ENCODE results near the gene SMC5.
"Not testable (repeated sequence)": the region's sequence is repeated elsewhere in the genome, so short reads cannot be mapped to it uniquely, and the experiment has no call there.

The SMC5 gene
- 159 to 173 reads per million in 2 donors for total RNA-seq

DNA sequence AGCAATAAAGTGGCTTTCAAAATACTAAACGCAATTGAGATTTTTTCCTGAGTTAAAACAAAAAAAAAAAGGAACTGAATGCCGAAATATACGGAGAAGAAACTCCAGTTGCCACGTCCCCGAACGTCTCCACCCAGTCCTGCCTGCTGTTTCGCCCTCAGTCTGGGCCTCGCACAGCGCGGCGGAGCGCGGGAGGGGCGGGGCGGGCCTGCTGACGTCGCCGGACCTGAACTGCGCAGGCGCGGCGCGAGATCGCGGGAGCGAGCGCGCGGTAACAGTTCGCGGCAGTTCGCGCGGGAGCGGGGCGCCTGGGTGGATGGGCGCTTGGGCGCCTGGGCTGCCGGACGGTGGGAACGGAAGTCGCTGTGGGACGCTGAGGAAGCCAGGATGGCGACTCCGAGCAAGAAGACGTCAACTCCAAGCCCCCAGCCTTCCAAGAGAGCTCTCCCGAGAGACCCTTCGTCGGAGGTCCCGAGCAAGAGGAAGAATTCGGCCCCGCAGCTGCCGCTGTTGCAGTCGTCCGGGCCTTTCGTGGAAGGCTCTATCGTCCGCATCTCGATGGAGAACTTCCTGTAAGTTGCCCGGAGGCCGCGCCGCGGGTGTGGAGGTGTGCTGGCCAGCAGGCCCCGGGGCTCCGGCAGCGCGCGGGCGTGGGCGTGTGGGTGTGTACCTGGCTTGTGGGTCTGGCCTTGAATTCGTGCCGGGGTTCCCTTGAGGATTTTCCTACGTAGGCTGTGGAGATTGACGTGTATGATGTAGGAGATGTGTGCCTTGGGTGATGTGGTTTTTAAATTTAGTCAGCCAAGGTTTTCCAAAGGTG is at the start of gene SMC5:
SMC5 (plus strand) TSS at position 287 of the 820 bp plus-strand sequence; CDS start at position 388, 101 bp downstream.
- peak; percentile 76 to 95 (median 81) for DNase-seq

- DNase-seq, result no peak
These were observed 41.7 kb upstream of the SMC5 start for GRCh38 chr9:70217029-70217428.

DNA sequence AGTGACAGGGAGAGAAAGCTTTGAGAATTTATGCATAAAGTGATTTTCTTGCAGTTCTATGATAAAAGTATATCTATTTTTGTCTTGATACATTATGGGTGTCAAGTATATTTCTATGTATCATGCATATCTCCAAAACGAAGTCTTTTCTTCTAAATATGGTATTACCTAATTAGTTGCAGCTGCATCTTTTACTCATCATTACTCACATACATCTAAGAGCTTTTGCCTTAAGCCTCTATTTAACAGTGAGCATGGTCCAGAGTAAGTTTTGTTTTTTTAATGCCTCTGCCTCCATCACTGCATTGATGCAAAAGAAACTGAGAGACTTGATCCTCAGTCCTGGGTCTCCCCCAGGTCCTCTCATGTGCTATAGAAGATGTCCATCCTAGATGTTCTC is 40.0 kb upstream of the SMC5 start:
- DNase-seq, result no peak

- no peak for DNase-seq
These were observed 38.6 kb upstream of the SMC5 start for GRCh38 chr9:70220216-70220615.

DNA sequence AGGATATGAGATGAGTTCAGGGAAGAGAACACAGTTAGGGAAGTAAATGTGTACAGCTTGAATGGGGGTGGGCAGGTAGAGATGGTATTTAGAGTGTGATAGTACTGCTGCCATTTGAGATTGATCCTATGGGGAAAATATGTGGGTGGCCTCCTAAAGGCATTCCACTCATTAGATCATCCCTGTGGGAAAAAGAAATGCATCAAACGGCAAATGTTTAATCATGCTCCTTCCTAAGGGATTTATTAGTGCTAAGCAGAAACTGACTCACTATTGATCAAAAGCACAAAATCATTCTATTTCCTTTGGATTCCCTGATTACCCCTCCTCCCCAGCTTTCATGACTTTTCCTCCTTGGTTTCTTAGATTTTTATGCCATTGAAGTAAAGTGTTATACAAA is 36.4 kb upstream of the SMC5 start:
- no peak for DNase-seq

DNA sequence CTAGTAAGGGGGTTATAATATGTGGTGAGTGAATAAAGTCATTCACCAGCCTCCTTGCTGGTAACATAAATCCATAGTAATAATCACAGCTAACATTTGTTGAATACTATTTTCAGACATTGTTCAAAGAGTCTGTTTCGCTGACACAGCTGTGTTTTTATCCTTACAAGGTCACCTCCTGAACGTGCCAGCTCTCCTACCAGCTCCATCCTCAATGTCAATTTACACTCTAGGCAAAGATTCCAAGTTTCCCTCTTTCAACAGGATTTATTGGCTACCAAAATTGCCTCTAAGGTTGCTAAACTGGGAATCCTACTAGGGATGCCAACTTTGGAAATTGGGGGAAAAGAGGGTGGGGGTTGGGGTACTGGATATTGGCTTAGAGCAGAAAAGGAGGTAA is 30.7 kb upstream of the SMC5 start:
- DNase-seq, result no peak

GRCh38 chr9:70228611-70229010 is 30.2 kb upstream of the SMC5 start:
- DNase-seq, result no peak

DNA sequence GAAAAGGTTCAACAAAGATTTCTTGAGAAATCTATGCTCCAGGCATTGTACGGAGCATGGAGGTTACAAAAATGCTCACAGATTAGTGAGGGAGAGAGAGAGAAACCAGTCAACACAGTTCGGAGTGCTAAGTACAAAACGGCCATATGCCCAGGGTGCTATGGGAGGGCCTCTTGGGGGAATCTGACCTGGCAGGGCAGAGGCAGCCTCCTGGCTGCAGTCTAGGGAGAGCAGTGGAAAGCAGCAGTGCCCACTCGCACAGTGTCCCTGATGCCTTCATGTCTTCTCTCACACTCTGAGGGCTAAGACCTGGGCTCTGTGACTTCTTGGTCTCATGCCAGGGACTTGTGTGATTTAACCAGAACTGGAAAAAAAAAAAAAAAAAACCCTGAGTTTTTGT is 29.8 kb upstream of the SMC5 start:
- no peak for DNase-seq

GRCh38 chr9:70229579-70229978 is 29.2 kb upstream of the SMC5 start:
- DNase-seq, result no peak

DNA sequence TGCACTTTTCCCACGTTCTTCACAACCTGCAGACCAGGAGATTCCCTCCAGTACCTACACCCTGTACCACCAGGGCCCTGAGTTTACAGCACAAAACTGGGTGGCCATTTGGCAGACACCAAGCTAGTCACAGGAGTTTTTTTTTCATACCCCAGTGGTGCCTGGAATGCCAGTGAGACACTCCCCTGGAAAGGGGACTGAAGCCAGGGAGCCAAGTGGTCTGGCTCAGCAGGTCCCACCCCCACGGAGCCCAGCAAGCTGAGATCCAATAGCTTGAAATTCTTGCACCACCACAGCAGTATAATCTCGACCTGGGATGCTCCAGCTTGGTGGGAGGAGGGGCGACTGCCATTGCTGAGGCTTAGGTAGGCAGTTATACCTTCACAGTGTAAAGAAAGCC is 26.3 kb upstream of the SMC5 start:
- no peak for DNase-seq

DNA sequence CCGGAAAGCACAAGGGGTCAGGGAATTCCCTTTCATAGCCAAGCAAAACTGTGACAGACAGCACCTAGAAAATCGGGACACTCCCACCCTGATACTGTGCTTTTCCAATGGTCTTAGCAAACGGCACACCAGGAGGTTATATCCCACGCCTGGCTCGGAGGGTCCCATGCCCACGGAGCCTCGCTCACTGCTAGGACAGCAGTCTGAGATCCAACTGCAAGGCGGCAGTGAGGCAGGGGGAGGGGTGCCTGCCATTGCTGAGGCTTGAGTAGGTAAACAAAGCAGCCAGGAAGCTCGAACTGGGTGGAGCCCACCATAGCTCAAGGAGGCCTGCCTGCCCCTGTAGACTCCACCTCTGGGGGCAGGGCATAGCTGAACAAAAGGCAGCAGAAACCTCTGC is 24.6 kb upstream of the SMC5 start:
- not testable (repeated sequence) for DNase-seq

DNA sequence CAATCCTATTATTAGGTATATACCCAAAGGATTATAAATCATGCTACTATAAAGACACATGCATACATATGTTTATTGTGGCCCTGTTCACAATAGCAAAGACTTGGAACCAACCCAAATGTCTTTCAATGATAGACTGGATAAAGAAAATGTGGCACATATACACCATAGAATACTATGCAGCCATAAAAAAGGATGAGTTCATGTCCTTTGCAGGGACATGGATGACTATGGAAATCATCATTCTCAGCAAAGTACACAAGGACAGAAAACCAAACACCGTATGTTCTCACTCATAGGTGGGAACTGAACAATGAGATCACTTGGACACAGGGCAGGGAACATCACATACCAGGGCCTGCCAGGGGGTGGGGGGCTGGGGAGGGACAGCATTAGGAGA is 12.8 kb upstream of the SMC5 start:
- not testable (repeated sequence) for DNase-seq

DNA sequence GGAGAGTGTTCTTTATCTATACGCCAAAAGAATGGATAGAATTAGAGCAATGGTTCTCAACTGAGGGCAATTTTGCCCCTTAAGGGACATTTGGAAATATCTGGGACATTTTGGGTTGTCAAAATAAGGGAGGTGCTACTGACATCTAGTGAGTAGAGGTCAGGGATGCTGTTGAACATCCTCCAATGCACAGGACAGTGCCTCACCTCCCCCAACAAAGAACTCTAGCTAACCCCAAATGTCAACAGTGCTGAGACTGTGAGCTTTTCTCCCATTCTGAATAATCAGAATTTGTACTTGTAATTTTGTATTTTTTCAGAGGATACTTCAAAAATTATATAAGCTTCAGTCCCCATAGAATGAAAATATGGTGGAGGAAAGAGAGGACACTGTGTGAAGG is 8.6 kb upstream of the SMC5 start:
- DNase-seq, result no peak

DNA sequence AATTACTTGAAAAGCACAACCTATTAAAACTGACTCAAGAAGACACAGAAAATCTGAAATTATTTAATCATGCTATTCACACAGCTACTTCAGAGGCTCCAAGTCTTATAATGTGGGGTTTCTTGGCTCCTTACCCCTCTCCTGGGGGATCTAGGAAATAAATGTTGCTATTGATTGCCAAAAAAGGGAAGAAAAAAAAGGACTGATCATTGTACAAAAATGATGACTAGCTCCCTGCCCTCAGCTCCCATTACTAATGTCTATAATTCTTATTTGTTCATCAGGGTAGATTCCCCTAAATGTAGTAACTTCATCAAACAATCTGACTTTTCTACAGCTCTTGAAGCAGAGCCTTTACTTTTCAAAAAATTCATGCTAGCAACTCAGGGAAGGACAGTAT is 3.3 kb upstream of the SMC5 start:
- no peak for DNase-seq

DNA sequence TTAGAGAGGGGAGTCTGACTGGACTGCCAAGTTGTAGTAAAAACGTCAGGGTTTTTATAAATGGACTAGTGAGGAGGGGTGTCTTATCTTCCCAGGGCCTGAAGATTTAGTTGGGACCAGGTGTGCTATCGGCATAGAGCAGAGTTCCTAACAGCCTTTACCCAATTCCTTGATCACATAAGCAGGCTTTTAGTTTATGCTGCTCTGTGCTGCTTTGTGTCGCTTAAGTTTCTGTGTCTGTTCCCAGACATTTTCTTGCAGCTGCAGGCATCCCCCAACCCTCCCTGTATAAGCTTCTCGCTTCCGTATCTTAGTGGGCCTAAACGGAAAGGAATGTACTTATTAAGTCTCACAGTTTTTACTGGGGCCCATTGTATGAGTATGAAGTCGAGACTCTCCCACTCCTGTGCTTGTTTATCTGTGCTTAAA is 2.6 kb upstream of the SMC5 start:
- no peak for DNase-seq

DNA sequence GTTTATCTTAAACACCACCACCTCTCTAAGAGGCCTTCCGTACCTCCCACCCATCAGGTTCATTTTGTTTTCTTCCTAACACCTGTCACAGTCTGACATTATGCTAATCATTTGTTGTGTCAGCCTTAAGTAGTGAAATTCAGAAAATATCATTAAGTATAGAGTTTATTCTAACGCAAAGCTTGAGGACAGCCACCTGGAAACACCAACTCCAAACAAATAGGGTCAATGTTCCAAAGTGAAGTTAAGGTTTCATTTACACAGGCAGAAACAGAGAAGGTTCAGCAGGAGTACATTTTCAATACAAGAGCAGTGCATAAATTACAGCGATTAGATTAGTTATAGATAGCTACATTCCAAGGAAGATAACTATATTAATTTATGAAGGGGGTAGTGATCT is 1.3 kb upstream of the SMC5 start:
- no peak for DNase-seq

DNA sequence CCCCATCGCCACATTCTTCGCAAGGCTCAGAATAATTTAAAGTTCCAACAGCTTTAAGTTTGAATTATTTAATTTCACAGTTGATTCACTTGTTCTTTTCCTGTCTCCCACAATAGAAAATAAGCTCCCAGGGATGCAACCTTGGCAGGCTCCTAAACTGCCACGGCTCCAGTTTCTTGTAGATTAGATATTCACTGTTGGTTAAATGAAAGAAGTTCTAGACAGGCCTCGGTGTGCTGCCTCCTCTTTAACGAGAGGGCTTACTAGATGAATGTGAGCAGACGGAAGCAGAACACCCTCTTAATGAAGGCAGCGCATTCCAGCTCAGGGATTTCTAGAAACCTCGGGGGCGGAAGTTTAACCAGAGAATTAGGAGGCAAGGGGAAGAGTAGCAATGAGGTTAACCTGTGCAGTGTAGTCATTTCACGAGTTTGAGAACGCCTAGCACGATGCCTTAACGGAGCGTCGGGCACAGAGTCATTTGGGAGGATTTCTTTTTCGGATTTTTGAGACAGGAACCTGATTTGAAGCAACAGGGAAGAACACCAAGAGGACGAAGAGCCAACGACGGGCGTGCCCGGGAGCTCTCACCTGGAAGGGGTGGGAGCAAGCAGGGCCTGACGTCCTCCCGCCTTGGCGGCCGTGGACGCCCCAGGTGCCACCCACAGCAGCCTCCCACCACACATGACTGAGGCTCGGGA is 637 bp upstream of the SMC5 start:
- DNase-seq, result peak in 1 of 5 experiments; percentile 79

DNA sequence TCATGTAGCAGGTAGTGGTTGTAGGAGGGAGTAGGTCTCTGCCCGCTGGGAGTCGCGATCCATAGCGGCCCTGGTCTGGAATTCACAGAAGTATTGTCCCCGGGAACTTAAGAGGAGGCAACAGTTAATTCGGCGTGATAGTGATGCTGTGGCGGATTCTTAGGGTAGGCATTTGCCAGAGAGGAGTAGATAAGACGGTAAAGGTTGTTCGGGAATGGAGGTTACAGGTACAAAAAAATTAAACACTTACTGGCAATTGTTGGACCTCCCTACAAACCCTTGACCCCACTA is 679 bp downstream of the SMC5 start:
- no peak for DNase-seq

DNA sequence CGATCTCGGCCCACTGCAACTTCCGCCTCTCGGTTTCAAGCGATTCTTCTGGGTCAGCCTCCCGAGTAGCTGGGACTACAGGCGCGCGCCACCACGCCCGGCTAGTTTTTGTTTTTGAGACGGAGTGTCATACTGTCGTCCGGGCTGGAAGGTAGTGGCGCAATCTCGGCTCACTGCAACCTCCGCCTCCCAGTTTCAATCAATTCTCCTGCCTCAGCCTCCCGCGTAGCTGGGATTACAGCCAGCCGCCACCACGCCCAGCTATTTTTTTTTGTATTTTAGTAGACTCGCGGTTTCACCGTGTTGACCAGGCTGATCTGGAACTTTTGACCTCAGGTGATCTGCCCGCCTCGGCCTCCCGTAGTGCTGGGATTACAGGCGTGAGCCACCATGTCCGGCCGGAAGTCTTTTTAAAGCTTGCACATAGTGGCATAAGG is 1.2 kb downstream of the SMC5 start:
- peak in 1 of 5 experiments; percentile 37 for DNase-seq

DNA sequence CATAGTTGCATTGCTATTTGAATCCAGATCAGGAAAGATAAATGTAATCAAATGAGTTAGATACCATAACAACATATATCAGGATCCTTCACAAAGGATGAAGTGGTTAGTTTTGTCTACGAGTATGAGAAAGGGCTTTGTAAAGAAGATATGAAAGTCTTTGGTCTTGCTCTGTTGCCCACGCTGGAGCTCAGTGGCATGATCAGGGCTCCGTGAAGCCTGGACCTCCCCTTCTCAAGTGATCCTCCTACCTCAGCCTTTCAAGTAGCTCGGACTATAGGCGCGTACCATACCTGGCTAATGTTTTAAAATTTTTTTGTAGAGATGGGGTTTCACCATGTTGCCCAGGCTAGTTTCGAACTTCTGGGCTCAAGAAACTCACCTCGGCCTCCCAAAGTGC is 1.8 kb downstream of the SMC5 start:
- no peak for DNase-seq

- no peak for DNase-seq
These were observed 2.5 kb downstream of the SMC5 start for GRCh38 chr9:70261131-70261870.

DNA sequence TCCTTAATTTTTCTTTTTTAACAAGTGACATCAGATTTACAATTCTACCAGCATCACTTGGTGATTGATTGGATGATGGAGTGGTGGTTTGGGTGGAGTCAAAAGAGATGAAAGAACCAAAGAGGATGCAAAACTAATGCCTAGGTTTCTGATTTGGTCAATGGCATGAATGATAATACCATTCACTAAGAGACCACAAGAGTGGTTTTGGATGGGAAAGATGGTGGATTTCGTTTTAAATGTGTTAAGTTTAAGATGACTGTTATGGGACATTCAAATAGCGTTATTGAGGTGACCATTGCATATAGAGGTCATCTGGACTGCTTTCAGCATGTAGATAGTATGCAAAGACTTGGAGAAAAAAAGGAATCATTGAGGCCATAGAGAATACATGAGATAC is 3.6 kb downstream of the SMC5 start:
- DNase-seq, result peak in 1 of 5 experiments; percentile 38

DNA sequence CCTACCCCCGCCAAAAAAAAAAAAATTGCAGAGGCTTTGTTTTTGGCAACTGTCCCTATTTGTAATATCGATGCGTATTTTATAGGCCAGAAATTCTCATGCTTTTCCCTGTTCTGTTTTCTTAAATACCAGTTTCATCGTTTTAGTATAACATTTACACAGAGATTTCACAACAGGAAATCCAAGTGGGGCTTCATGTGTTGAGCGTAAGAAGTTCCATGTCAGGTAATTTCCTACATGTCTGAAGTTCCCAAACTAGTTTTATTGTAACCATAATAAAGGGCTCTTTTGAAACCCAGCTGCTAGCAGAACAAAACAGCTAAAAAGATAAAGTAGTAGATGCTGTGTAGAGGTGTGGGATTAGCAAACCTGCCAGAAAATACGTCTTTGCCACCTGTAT is 4.2 kb downstream of the SMC5 start:
- DNase-seq, result no peak

DNA sequence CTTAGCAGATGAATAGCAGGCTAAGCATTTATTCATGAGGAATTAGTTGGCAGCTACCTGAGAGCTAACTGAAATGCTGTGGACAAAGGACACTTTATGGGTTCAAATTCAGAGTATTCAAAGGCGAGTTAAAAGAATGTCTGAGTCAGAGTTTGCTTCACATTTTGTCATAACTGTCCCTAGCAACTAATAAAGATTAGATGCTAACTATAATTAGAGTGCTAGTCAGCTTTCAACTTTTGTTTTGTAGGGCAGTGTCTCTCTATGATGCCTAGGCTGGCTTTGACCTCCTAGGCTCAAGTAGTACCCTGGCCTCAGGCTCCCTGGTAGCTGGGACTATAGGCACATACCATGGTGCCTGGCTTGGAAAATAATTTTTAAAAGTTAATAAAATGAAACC is 4.6 kb downstream of the SMC5 start:
- no peak for DNase-seq
